Uterus (tissue), 4 donors: ENCODE data around the gene P2RY10. TPM values are rescaled to one million over a fixed set of nuclear protein-coding genes. Genes with fewer than 3 reads are reported as not detected.
"Not testable (repeated sequence)": the region's sequence is repeated elsewhere in the genome, so short reads cannot be mapped to it uniquely, and the experiment has no call there.

Experiments used
- DNase-seq, 2 donors: peaks; one replicate each; pipeline ENCODE4 v3.0.0-alpha.2; 2019 to 2020
- H3K27ac ChIP-seq, 2 donors: fragments of 200-600 bp; sonication (generic); 1 replicate in 1 of 2; 2 replicates in 1 of 2; pipeline ENCODE4 v1.5.1; 2016 to 2018
- H3K27me3 ChIP-seq, 2 donors: fragments of 200-600 bp; sonication (generic); one replicate each; pipeline ENCODE4 v1.5.1; 2018 to 2019; ENCODE audit warnings: control low read depth in 1 of 2
- H3K36me3 ChIP-seq, 2 donors: fragments of 200-600 bp; sonication (generic); one replicate each; pipeline ENCODE4 v1.5.1; 2019; ENCODE audit warnings: control low read depth in 1 of 2
- H3K4me1 ChIP-seq, 2 donors: fragments of 200-600 bp; sonication (generic); one replicate each; pipeline ENCODE4 v1.5.1; 2018 to 2019; ENCODE audit warnings: control low read depth in 1 of 2
- H3K4me3 ChIP-seq, 2 donors: fragments of 200-600 bp; sonication (generic); 1 replicate in 1 of 2; 2 replicates in 1 of 2; pipeline ENCODE4 v1.5.1; 2018 to 2019; ENCODE audit warnings: mild to moderate bottlenecking in 1 of 2
- H3K9me3 ChIP-seq, 2 donors: fragments of 200-600 bp; sonication (generic); one replicate each; pipeline ENCODE4 v1.5.1; 2019; ENCODE audit warnings: control low read depth in 1 of 2
- POLR2A ChIP-seq, 2 donors: fragments of 450-650 bp; IDR thresholded peaks; one replicate each; pipeline ENCODE4 v1.6.1; 2016; ENCODE audit warnings: antibody characterized with exemption in 2 of 2, mild to moderate bottlenecking in 1 of 2, moderate library complexity in 1 of 2
- intact Hi-C: fragments of 100-400 bp; cut with DNase I; formaldehyde crosslinking; loops from one replicate; pipeline ENCODE4 v1.15.1; 2023; ENCODE audit warnings: low total_unique reads
- microRNA-seq: library from miRNA; unstranded; fragments of <30 nt; microRNA quantifications from one replicate; pipeline ENCODE4, GENCODE V29; 2016; ENCODE audit warnings: borderline microRNAs expressed, borderline replicate concordance
- total RNA-seq, 4 donors: library from RNA; depleted of rRNA in 3 of 4; stranded (reverse); fragments of >200 nt in 3 of 4; gene quantifications; one replicate each; pipeline versions ENCODE4 v1.1.0 to v1.2.4, GENCODE V29; 2014 to 2023
- TF ChIP-seq, protein P1 (sequence below), 4 experiments: fragments of 200-600 bp in 2 of 4; fragments of 450-650 bp in 2 of 4; sonication (generic) in 2 of 4; IDR thresholded peaks; one replicate each; pipeline ENCODE4 v1.5.1; 2016 to 2019; ENCODE audit warnings: antibody characterized with exemption in 4 of 4, mild to moderate bottlenecking in 2 of 4, moderate library complexity in 1 of 4
- donor health status: DM: yes; HTN: yes; CAD: no.

P2RY10 gene
- total RNA-seq, 4 donors from 2014 or later: 1.2 TPM; not detected in 3

DNA sequence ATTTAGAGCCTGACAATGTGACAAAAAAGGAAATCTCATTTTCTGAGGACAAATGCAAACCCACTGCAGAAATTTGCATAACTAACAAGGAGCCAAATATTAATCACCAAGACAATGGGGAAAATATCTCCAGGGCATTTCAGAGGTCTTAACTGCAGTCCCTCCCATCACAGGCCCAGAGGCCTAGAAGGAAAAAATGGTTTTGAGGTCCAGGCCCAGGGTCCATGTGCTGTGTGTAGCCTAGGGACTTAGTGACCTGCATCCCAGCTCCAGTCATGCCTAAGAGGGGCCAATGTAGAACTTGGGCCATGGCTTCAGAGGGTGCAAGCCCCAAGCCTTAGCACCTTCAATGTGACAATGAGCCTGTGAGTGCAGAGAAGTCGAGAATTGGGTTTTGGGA, 44.2 kb downstream of the P2RY10 start:
- intact Hi-C loops: no loop called here

DNA sequence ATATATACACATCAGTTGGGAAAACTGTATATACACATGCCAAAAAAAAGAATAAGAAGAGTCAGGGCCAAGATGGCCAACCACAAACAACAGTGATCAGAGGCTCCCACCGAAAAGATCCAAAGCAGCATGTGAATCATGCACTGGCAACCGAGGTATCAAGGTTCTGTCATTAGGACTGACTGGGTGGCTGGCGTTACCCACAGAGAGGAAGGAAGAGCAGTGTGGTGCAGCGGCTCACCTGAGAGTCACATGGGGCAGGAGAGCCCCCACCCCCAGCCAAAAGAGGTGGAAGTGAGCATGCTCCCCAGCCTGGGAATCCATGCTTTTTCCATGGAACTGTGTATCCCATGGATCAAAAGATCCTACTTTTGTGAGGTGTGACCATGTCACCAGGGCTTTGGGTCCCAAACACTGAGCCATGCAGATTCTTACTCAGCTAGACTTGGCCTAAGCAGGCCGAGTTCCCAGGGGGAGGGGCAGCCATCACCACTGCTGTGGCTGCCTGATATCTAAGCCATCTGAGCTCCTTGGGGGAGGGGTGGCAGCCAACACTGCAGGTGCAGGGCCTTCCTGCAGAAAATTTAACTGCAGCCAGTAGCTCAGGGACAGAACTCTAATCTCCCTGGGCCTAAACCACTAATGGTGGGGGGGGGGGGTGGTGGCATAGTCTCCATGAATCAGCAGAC, 52.8 kb downstream of the P2RY10 start:
- Histone ChIP-seq H3K36me3 (no peaks in the 10 kb centered on the region), H3K9me3 (no peaks in the 10 kb centered on the region), H3K27me3 (no peaks in the 10 kb centered on the region), H3K27ac (no peak overlapping the region), H3K4me1 (no peaks in the 10 kb centered on the region), H3K4me3 (no peak overlapping the region)
- no peak for DNase-seq
- intact Hi-C loops: no loop called here
- no peak for TF ChIP-seq POLR2A (IDR thresholded peaks at IDR 0.05)
- TF ChIP-seq, protein P1, sequence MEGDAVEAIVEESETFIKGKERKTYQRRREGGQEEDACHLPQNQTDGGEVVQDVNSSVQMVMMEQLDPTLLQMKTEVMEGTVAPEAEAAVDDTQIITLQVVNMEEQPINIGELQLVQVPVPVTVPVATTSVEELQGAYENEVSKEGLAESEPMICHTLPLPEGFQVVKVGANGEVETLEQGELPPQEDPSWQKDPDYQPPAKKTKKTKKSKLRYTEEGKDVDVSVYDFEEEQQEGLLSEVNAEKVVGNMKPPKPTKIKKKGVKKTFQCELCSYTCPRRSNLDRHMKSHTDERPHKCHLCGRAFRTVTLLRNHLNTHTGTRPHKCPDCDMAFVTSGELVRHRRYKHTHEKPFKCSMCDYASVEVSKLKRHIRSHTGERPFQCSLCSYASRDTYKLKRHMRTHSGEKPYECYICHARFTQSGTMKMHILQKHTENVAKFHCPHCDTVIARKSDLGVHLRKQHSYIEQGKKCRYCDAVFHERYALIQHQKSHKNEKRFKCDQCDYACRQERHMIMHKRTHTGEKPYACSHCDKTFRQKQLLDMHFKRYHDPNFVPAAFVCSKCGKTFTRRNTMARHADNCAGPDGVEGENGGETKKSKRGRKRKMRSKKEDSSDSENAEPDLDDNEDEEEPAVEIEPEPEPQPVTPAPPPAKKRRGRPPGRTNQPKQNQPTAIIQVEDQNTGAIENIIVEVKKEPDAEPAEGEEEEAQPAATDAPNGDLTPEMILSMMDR (IDR thresholded peaks at IDR 0.05): no peak

More for the DNA sequence above, 44.2 kb downstream of the P2RY10 start:
- Histone ChIP-seq H3K9me3 (no peaks in the 10 kb centered on the region), H3K4me1 (no peaks in the 10 kb centered on the region), H3K4me3 (no peak overlapping the region), H3K27me3 (no peaks in the 10 kb centered on the region), H3K36me3 (no peaks in the 10 kb centered on the region), H3K27ac (no peak overlapping the region)
- no peak for TF ChIP-seq POLR2A (IDR thresholded peaks at IDR 0.05)
- TF ChIP-seq, protein P1 (IDR thresholded peaks at IDR 0.05): no peak
- no peak for DNase-seq

DNA sequence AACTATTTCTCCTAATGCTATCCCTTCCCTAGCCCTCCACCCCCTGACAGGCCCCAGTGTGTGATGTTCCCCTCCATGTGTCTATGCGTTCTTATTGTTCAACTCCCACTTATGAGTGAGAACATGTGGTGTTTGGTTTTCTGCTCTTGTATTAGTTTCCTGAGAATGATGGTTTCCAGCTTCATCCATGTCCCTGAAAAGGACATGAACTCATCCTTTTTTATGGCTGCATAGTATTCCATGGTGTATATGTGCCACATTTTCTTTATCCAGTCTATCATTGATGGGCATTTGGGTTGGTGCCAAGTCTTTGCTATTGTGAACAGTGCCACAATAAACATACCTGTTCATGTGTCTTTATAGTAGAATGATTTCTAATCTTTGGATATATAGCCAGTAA, 62.3 kb downstream of the P2RY10 start:
- H3K4me3 ChIP-seq, intact Hi-C loops, H3K27ac ChIP-seq, H3K4me1 ChIP-seq, H3K36me3 ChIP-seq, DNase-seq, H3K9me3 ChIP-seq, H3K27me3 ChIP-seq: not testable (repeated sequence)

Small RNA genes within 50 kb of the gene (microRNA-seq; reads per million reads assigned to microRNA genes)
- gene MIR4328: not detected

Other genes with a start within 250 kb of the P2RY10 start
- gene LPAR4, start 197.7 kb upstream of the P2RY10 start, total RNA-seq: 10 to 100 TPM in 1 of 4 donors, 1 to 10 TPM in 1, not detected in 2; 1.7 to 31.7 TPM
- gene GPR174, start 199.3 kb downstream of the P2RY10 start, total RNA-seq: 1 to 10 TPM in 1 of 4 donors, under 1 TPM in 2, not detected in 1; under 0.01 to 2.6 (median 0.37) TPM